NT2/D1 (cell line): ENCODE measurements around the gene DHRS12.

Experiments used
- SUZ12 ChIP-seq: IDR thresholded peaks from 2 replicates; pipeline ENCODE4 v1.6.1; 2011; ENCODE audit not compliant: insufficient read length, insufficient read depth; ENCODE audit errors: extremely low read depth
- YY1 ChIP-seq: IDR thresholded peaks from 2 replicates; pipeline ENCODE4 v1.6.1; 2011; ENCODE audit not compliant: insufficient read length, insufficient read depth
- ZNF274 ChIP-seq: IDR thresholded peaks from 2 replicates; pipeline ENCODE4 v1.6.1; 2011; ENCODE audit warnings: mild to moderate bottlenecking, low read depth, low read length

GRCh38 chr13:51793570-51794271 is 10.2 kb downstream of the DHRS12 start:
- TF ChIP-seq YY1 (no peak), SUZ12 (no peak), ZNF274 (no peak)
